ENCODE data around the gene SPAG9. TPM values are rescaled to one million over a fixed set of nuclear protein-coding genes. Genes with fewer than 3 reads are reported as not detected.

The SPAG9 gene
- total RNA-seq, 1 experiment from 2014 or later, result 54.3 TPM

- no peak overlapping the region for H4K8ac ChIP-seq (replicated peaks; ENCODE audit: insufficient read length, low read depth, low read length)
- no peak for DNase-seq
Observed at GRCh38 chr17:50966163-50966666, 154.5 kb downstream of the SPAG9 start.

More at GRCh38 chr17:50966163-50966666, 154.5 kb downstream of the SPAG9 start:
- H3K4me1 ChIP-seq (ENCODE audit: insufficient read depth, low read length), result no peaks in the 10 kb centered on the region
- no peak overlapping the region for H3K9ac ChIP-seq (ENCODE audit: extremely low read depth, insufficient read length, low read length)
- peaks cover 1 to 45% (median 39%) of the 10 kb centered on the region in 3 experiments; a peak in 5 of 7 replicates for H3K36me3 Mint-ChIP-seq (ENCODE audit: insufficient read depth in 1 of 3, low read depth in 3 of 3)
- no peak overlapping the region for H3K14ac ChIP-seq (ENCODE audit: insufficient read depth, low read length)
- no peaks in the 10 kb centered on the region for H3K79me2 ChIP-seq (ENCODE audit: insufficient read depth, low read length)
- H2BK120ac ChIP-seq (ENCODE audit: low read depth, low read length, poor library complexity, severe bottlenecking), result no peak overlapping the region
- no peak overlapping the region for H2BK12ac ChIP-seq (ENCODE audit: insufficient read length, low read depth, low read length)
- no peak overlapping the region for H2AFZ ChIP-seq (ENCODE audit: low read length)
- no peaks in the 10 kb centered on the region for H3K23me2 ChIP-seq (ENCODE audit: insufficient read length, low read depth, low read length, poor library complexity, severe bottlenecking)
- no peak overlapping the region for H2BK5ac ChIP-seq (ENCODE audit: insufficient read length, low read length)
- no peaks in the 10 kb centered on the region for H3K4me1 Mint-ChIP-seq
- no peak overlapping the region for H3T11ph ChIP-seq (ENCODE audit: low read length)
- H3K4me3 Mint-ChIP-seq, result no peak overlapping the region
- H3K27me3 Mint-ChIP-seq (ENCODE audit: low read depth), result no peaks in the 10 kb centered on the region
- H2AK5ac ChIP-seq (ENCODE audit: insufficient read length, low read length), result no peak overlapping the region
- no peak overlapping the region for H3K4me2 ChIP-seq (ENCODE audit: insufficient read depth, insufficient read length, low read length)
- no peak overlapping the region for H3K27ac ChIP-seq (ENCODE audit: insufficient read length, low read depth, low read length)
- no peaks in the 10 kb centered on the region for H3K9me3 ChIP-seq (ENCODE audit: control insufficient read depth, low read depth, low read length)
- no peak overlapping the region for H2BK15ac ChIP-seq (ENCODE audit: low read depth, low read length)
- no peak overlapping the region for H3K56ac ChIP-seq (ENCODE audit: insufficient read length, low read depth, low read length)
- H4K20me1 ChIP-seq (ENCODE audit: control insufficient read depth, insufficient read depth, insufficient read length), result no peaks in the 10 kb centered on the region
- H3K23ac ChIP-seq (ENCODE audit: insufficient read length, low read depth, low read length), result no peak overlapping the region
- H3K27me3 ChIP-seq (ENCODE audit: insufficient read depth, low read length), result no peaks in the 10 kb centered on the region
- no peak overlapping the region for H4K91ac ChIP-seq (ENCODE audit: insufficient read length, low read depth, low read length)
- no peaks in the 10 kb centered on the region for H3K9me3 Mint-ChIP-seq
- H2BK20ac ChIP-seq (ENCODE audit: low read depth, low read length, poor library complexity, severe bottlenecking), result no peak overlapping the region
- WGBS (ENCODE audit: extremely low coverage, insufficient read length, low lambda C conversion rate), result no CpG with 5 or more reads among the region's 3 CpGs
- no peak for TF ChIP-seq CTCF (conservative IDR thresholded peaks at IDR 0.05)
- no peak overlapping the region for H3K27ac Mint-ChIP-seq
- H4K5ac ChIP-seq (ENCODE audit: insufficient read length, low read depth, low read length), result no peak overlapping the region
- H3K79me1 ChIP-seq (ENCODE audit: insufficient read depth, low read depth, low read length, poor library complexity, severe bottlenecking), result no peaks in the 10 kb centered on the region
- no peak overlapping the region for H3K4ac ChIP-seq (ENCODE audit: low read depth, low read length)
- no peak overlapping the region for H3K18ac ChIP-seq (ENCODE audit: insufficient read length, low read depth, low read length)

Data from H9 (cell line).